C4-2B (cell line): ENCODE data around the gene PASK.

ENCODE experiments used
- ZFX ChIP-seq: fragments of 450-650 bp; IDR thresholded peaks from 2 replicates; pipeline ENCODE4 v1.6.1; 2017
- TF ChIP-seq, protein P1 (sequence below): fragments of 450-650 bp; conservative IDR thresholded peaks from 2 replicates; pipeline ENCODE4 v1.5.1; 2017; ENCODE audit warnings: mild to moderate bottlenecking

DNA sequence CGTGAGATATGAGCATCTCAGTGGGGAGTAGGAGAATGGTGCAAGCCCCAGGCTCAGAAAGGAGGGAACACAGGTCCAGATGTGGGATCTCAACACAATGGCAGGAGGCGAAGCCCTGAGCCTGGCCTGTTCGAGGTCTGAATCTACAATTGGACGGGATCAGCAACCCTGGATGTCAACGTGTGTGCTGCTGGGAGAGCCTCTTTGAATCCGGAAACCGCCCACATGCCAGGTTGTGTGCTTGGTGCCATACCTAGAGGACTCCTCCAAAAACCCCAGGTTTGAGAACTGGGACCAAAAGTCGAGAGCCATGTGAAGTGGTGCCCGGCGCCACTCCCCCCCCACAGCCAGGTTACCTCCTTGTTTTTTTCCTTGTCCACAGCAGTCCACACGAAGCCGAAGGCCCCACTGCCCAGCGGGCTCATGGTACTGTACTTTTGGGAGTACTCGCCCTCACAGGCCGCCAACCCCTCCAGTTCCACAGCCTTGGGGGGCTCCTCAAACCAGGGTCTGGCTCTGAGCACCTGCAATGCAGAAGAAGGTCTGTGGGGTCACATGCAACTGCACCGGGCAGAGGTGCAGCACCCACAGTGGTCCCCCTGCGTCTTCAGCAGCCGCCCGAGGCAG, 26.8 kb downstream of the PASK start:
- TF ChIP-seq, protein P1, sequence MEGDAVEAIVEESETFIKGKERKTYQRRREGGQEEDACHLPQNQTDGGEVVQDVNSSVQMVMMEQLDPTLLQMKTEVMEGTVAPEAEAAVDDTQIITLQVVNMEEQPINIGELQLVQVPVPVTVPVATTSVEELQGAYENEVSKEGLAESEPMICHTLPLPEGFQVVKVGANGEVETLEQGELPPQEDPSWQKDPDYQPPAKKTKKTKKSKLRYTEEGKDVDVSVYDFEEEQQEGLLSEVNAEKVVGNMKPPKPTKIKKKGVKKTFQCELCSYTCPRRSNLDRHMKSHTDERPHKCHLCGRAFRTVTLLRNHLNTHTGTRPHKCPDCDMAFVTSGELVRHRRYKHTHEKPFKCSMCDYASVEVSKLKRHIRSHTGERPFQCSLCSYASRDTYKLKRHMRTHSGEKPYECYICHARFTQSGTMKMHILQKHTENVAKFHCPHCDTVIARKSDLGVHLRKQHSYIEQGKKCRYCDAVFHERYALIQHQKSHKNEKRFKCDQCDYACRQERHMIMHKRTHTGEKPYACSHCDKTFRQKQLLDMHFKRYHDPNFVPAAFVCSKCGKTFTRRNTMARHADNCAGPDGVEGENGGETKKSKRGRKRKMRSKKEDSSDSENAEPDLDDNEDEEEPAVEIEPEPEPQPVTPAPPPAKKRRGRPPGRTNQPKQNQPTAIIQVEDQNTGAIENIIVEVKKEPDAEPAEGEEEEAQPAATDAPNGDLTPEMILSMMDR: no peak
- TF ChIP-seq ZFX: no peak
